AG10803 (cell line): Measurements from ENCODE around the gene PCDH9.

Source experiments
- DNase-seq: peaks from one replicate; pipeline ENCODE4 v3.0.0; 2010; ENCODE audit warnings: low read depth
- H3K4me3 ChIP-seq: 2 replicates; pipeline ENCODE4 v1.5.1; 2011; ENCODE audit warnings: mild to moderate bottlenecking, low read length, control low read depth
- TF ChIP-seq, protein P1 (sequence below): conservative IDR thresholded peaks from 2 replicates; pipeline ENCODE4 v1.5.1; 2011; ENCODE audit warnings: mild to moderate bottlenecking, low read length, control low read depth, inconsistent platforms

PCDH9 gene

GRCh38 chr13:66341635-66342377, 888.3 kb downstream of the PCDH9 start:
- DNase-seq = no peak
- TF ChIP-seq, protein P1, sequence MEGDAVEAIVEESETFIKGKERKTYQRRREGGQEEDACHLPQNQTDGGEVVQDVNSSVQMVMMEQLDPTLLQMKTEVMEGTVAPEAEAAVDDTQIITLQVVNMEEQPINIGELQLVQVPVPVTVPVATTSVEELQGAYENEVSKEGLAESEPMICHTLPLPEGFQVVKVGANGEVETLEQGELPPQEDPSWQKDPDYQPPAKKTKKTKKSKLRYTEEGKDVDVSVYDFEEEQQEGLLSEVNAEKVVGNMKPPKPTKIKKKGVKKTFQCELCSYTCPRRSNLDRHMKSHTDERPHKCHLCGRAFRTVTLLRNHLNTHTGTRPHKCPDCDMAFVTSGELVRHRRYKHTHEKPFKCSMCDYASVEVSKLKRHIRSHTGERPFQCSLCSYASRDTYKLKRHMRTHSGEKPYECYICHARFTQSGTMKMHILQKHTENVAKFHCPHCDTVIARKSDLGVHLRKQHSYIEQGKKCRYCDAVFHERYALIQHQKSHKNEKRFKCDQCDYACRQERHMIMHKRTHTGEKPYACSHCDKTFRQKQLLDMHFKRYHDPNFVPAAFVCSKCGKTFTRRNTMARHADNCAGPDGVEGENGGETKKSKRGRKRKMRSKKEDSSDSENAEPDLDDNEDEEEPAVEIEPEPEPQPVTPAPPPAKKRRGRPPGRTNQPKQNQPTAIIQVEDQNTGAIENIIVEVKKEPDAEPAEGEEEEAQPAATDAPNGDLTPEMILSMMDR = no peak
- no peak overlapping the region for H3K4me3 ChIP-seq

- TF ChIP-seq, protein P1 = no peak
- DNase-seq = no peak
- H3K4me3 ChIP-seq = no peak overlapping the region
These were observed 890.9 kb downstream of the PCDH9 start for GRCh38 chr13:66339214-66339613.

- no peak for DNase-seq
- no peak overlapping the region for H3K4me3 ChIP-seq
- TF ChIP-seq, protein P1 = no peak
These were observed 891.6 kb downstream of the PCDH9 start for GRCh38 chr13:66338542-66338941.

- TF ChIP-seq, protein P1 = no peak
- no peak for DNase-seq
- H3K4me3 ChIP-seq = no peak overlapping the region
These were observed 894.5 kb downstream of the PCDH9 start for GRCh38 chr13:66335626-66336025.

DNA sequence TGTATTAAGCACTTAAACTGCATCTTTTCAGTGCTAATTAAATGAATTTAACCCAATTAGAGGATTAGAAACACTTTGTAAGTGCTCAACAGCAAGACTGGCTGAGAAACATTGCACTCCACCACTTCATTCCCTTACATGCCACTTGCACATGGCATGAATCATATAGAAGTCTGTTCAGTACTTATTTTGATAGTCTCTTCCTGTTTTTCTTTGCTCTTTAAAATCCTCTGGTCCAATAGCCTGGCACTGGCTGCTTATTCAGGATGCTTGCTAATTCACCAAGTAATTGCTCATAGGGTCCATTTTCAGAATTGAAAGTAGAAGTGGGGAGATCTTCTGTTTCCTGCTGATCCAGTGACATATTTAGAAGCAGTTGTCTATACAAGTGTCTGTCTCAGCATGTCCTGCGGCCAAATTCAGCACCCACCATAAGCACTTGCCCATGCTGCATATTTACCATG, 900.1 kb downstream of the PCDH9 start:
- no peak for DNase-seq
- TF ChIP-seq, protein P1 = no peak
- H3K4me3 ChIP-seq = no peak overlapping the region

DNA sequence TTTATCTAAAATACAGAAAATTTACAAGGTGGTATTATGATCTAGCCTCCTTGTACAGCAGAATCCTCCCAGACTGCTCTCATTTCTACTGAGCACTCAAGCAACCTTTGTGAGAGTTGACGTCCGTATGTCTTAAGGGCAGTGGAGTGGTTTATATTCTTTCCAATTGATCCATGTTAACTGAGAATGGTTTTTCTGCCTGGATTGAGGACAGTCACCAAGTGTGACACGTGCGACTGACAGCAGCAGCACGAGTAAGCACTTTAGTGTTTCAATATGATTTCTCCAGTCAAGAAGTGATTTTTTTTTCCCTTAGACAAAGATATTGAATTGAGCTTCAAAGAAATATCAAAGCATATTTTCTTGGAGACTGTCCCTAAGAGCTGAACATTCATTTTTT, 901.7 kb downstream of the PCDH9 start:
- H3K4me3 ChIP-seq = no peak overlapping the region
- DNase-seq = no peak
- TF ChIP-seq, protein P1 = no peak

DNA sequence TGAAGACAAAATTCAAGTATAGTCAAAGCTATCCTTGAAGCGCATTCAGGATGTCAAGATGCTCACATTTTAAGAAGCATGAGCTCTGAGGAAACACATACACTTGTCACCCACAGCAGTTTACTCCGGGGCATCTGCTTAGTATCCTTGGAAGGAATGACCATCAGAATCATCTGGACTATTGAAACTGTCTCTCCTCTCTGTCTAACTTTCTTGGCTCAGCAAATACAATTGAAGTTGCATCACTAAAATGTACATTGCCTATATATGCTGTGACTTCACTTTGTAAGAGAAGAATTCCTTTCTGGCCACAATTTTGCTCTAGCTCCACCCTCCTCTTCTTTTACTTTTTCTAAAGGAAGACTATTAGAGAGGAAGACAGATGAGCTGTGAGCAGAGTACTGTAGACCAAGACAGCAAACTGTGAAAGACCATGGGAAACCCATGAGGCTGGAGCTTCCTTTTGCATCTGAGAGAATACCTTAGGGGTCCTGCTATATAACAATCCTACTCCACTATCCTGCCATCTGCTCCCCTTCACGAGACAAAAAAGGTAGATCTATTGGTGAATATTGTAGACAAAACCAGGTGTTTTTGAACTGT, 906.3 kb downstream of the PCDH9 start:
- H3K4me3 ChIP-seq = no peak overlapping the region
- TF ChIP-seq, protein P1 = no peak
- DNase-seq = no peak
